ENCODE data around the gene GSC2. TPM values are rescaled to one million over a fixed set of nuclear protein-coding genes. Genes with fewer than 3 reads are reported as not detected.

Gene GSC2
- total RNA-seq, 1 donor from 2014 or later, result not detected

DNA sequence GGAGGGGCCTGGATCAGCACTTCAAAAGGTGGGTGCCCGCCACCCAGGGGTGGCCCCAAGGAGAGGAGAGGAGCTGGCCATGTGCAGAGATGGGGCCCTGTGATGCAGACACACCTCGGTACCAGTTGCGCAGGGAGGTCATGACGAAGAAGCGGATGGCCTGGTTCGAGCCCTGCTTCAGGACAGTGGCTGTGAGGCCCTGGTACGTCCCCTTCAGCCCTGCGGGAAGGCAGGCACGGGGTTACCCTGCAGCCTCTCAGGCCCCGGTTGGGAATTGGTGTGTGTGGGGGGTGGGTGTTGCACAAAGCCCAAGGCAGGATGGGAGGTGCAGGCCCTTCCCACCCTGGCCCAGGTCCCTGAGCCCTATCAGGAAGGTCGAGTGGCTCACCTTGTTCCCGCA, 26.6 kb upstream of the GSC2 start:
- DNase-seq (ENCODE audit: low spot score), result peak; percentile 6
- Mint-ChIP-seq H3K27ac (no peak overlapping the region), H3K9me3 (no peaks in the 10 kb centered on the region), H3K27me3 (ENCODE audit: insufficient read depth, low read depth) (peaks cover 3% of the 10 kb centered on the region), H3K4me1 (peaks cover 26% of the 10 kb centered on the region), H3K4me3 (peak overlapping the region; percentile 83), H3K36me3 (peaks cover 2% of the 10 kb centered on the region)
- no peak for TF ChIP-seq EZH2phosphoT487 (IDR thresholded peaks at IDR 0.05)
- no peaks in the 10 kb centered on the region for H3K9me3 ChIP-seq (ENCODE audit: low read depth)
- H4K20me1 ChIP-seq (ENCODE audit: low read depth), result peaks cover 62% of the 10 kb centered on the region
- H2AFZ ChIP-seq (replicated peaks), result no peak overlapping the region
- H3K36me3 ChIP-seq, result no peaks in the 10 kb centered on the region
- H3K79me2 ChIP-seq (ENCODE audit: low read depth), result peaks cover 32% of the 10 kb centered on the region
- peaks cover 13% of the 10 kb centered on the region for H3K4me1 ChIP-seq
- H3K4me3 ChIP-seq, result no peak overlapping the region
- H3K4me2 ChIP-seq, result no peak overlapping the region
- H3K27ac ChIP-seq, result no peak overlapping the region
- peaks cover 8% of the 10 kb centered on the region for H3K27me3 ChIP-seq
- H3F3A ChIP-seq (ENCODE audit: low read depth), result peaks cover 23% of the 10 kb centered on the region
- H3K9ac ChIP-seq, result no peak overlapping the region

DNA sequence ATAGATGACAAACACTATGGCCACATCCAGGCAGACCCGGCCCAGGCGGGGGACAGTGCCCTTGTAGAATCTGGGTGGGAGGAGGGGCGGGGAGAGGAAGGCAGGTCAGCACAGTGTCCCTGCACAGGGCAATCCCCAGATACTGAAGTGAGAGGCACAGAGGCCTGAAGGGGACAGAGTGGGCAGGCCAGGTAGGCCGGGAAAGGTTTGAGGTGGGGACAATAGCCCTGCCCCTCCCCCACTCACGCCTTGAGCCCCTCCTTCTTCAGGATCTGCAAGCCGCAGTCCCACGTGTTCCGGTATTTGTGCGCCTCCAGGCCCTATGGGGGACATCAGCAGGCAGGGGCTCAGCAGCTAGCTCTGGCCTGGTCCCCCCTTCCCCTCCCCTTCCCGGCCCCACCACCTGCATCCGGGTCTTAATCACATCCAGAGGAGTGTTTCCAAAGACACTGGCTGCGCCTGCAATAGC, 26.1 kb upstream of the GSC2 start:
- no peak overlapping the region for H3K27ac Mint-ChIP-seq
- H3K36me3 Mint-ChIP-seq, result peaks cover 2% of the 10 kb centered on the region
- Histone ChIP-seq H3K4me1 (peaks cover 13% of the 10 kb centered on the region), H2AFZ (replicated peaks) (no peak overlapping the region), H3K27me3 (peaks cover 9% of the 10 kb centered on the region), H4K20me1 (ENCODE audit: low read depth) (peaks cover 62% of the 10 kb centered on the region), H3K4me3 (no peak overlapping the region), H3K36me3 (no peaks in the 10 kb centered on the region), H3K9ac (no peak overlapping the region), H3K9me3 (ENCODE audit: low read depth) (no peaks in the 10 kb centered on the region), H3K27ac (no peak overlapping the region), H3F3A (ENCODE audit: low read depth) (peaks cover 23% of the 10 kb centered on the region), H3K4me2 (no peak overlapping the region), H3K79me2 (ENCODE audit: low read depth) (peaks cover 35% of the 10 kb centered on the region)
- H3K4me1 Mint-ChIP-seq, result peaks cover 26% of the 10 kb centered on the region
- peaks cover 3% of the 10 kb centered on the region for H3K27me3 Mint-ChIP-seq (ENCODE audit: insufficient read depth, low read depth)
- no peaks in the 10 kb centered on the region for H3K9me3 Mint-ChIP-seq
- peak overlapping the region; percentile 83 for H3K4me3 Mint-ChIP-seq
- TF ChIP-seq EZH2phosphoT487 (IDR thresholded peaks at IDR 0.05) (no peak), EZH2 (IDR thresholded peaks at IDR 0.05) (no peak)
- TF ChIP-seq, protein P1, sequence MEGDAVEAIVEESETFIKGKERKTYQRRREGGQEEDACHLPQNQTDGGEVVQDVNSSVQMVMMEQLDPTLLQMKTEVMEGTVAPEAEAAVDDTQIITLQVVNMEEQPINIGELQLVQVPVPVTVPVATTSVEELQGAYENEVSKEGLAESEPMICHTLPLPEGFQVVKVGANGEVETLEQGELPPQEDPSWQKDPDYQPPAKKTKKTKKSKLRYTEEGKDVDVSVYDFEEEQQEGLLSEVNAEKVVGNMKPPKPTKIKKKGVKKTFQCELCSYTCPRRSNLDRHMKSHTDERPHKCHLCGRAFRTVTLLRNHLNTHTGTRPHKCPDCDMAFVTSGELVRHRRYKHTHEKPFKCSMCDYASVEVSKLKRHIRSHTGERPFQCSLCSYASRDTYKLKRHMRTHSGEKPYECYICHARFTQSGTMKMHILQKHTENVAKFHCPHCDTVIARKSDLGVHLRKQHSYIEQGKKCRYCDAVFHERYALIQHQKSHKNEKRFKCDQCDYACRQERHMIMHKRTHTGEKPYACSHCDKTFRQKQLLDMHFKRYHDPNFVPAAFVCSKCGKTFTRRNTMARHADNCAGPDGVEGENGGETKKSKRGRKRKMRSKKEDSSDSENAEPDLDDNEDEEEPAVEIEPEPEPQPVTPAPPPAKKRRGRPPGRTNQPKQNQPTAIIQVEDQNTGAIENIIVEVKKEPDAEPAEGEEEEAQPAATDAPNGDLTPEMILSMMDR (IDR thresholded peaks at IDR 0.05), result no peak
- DNase-seq (ENCODE audit: low spot score), result peak; percentile 13

DNA sequence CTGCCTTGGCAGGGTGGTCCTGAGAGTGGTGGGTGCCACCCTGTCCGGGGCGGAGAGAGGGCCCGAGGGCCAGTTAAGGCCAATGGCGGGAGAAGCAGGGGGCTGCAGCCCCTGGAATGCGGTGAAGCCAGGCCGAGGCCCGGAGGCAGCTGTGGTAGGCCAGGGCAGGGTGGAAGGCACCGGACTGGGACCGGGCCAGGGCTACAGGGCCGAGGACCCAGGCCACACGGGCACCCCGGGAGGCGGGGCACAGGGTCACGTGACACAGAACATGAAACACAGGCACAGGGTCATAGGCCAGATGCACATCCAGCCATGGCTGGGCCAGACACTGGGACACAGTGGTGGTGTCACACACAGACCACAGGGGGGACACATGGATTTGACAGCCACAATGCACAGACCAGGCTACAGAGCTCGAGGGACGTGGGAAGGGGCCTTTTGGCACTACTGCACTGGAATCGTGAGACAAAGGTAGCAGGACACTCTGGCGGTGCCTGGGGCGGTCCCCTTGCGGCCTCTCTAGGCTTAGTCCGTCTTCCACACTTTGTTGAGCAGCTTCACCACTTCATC, 25.6 kb upstream of the GSC2 start:
- Mint-ChIP-seq H3K27ac (no peak overlapping the region), H3K4me3 (peak overlapping the region; percentile 73), H3K36me3 (peaks cover 4% of the 10 kb centered on the region), H3K4me1 (peaks cover 30% of the 10 kb centered on the region), H3K27me3 (ENCODE audit: insufficient read depth, low read depth) (peaks cover 6% of the 10 kb centered on the region), H3K9me3 (no peaks in the 10 kb centered on the region)
- Histone ChIP-seq H4K20me1 (ENCODE audit: low read depth) (peaks cover 66% of the 10 kb centered on the region), H3F3A (ENCODE audit: low read depth) (peaks cover 26% of the 10 kb centered on the region), H3K4me3 (no peak overlapping the region), H3K79me2 (ENCODE audit: low read depth) (peaks cover 35% of the 10 kb centered on the region), H3K9ac (no peak overlapping the region), H3K27me3 (peaks cover 15% of the 10 kb centered on the region), H3K4me1 (peaks cover 13% of the 10 kb centered on the region), H3K36me3 (no peaks in the 10 kb centered on the region), H3K9me3 (ENCODE audit: low read depth) (no peaks in the 10 kb centered on the region), H2AFZ (replicated peaks) (no peak overlapping the region), H3K4me2 (no peak overlapping the region), H3K27ac (no peak overlapping the region)
- peak; percentile 7 for DNase-seq (ENCODE audit: low spot score)
- TF ChIP-seq EZH2 (IDR thresholded peaks at IDR 0.05), result no peak
- TF ChIP-seq, protein P1 (IDR thresholded peaks at IDR 0.05), result no peak
- no peak for TF ChIP-seq EZH2phosphoT487 (IDR thresholded peaks at IDR 0.05)

DNA sequence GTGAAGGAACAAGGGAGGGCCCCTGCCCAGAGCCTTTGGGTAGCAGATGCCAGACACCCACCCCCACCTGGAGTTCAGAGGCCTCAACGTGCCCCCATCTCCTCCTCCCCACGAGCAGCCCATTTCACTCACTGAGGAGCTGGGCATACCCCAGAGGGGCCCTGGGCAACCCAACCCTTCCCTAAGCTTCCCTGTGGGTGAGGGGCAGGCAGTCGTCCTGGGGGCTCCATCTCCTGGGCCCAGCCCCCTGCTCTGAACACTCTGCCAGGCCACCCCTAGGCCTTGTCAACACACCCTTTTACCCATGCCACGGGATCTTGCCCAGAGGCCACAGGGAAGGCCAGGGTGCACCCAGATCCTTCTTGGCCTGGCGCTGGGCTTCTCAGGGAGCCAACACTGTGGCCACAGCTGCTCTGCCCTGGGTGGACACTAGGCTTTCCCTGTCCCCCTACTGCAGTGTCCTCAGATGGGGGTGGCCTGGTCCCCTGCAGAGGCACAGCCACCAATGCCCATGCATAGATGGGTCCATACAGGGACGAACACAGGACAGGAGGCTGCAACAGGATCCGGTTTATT, 25.0 kb upstream of the GSC2 start:
- Histone ChIP-seq H3K36me3 (no peaks in the 10 kb centered on the region), H3K4me3 (no peak overlapping the region), H3F3A (ENCODE audit: low read depth) (peaks cover 32% of the 10 kb centered on the region), H3K27ac (no peak overlapping the region), H3K9me3 (ENCODE audit: low read depth) (no peaks in the 10 kb centered on the region), H3K9ac (no peak overlapping the region), H3K4me1 (peaks cover 18% of the 10 kb centered on the region), H3K79me2 (ENCODE audit: low read depth) (peaks cover 35% of the 10 kb centered on the region), H4K20me1 (ENCODE audit: low read depth) (peaks cover 71% of the 10 kb centered on the region), H2AFZ (replicated peaks) (no peak overlapping the region), H3K27me3 (peaks cover 20% of the 10 kb centered on the region), H3K4me2 (no peak overlapping the region)
- no peak for TF ChIP-seq EZH2 (IDR thresholded peaks at IDR 0.05)
- TF ChIP-seq, protein P1 (IDR thresholded peaks at IDR 0.05), result no peak
- no peak for TF ChIP-seq EZH2phosphoT487 (IDR thresholded peaks at IDR 0.05)
- Mint-ChIP-seq H3K9me3 (no peaks in the 10 kb centered on the region), H3K4me1 (peaks cover 35% of the 10 kb centered on the region), H3K4me3 (no peak overlapping the region), H3K27ac (no peak overlapping the region), H3K36me3 (peaks cover 4% of the 10 kb centered on the region), H3K27me3 (ENCODE audit: insufficient read depth, low read depth) (peaks cover 8% of the 10 kb centered on the region)
- DNase-seq (ENCODE audit: low spot score), result peak; percentile 1

All from neural progenitor cell (in vitro differentiated cells).